Liver (tissue), 9 donors: Measurements from ENCODE around the gene SLC9A1. TPM values are rescaled to one million over a fixed set of nuclear protein-coding genes. Genes with fewer than 3 reads are reported as not detected.

Experiments
- DNase-seq: peaks from one replicate; pipeline ENCODE4 v3.0.0-alpha.2; 2017; ENCODE audit warnings: low spot score
- H3K27ac ChIP-seq, 2 donors: one replicate each; pipeline ENCODE4 v1.7.0; 2013; ENCODE audit warnings: inconsistent platforms in 2 of 2, low read length in 2 of 2, control low read depth in 1 of 2, low read depth in 1 of 2, mild to moderate bottlenecking in 1 of 2
- H3K27me3 ChIP-seq, 4 donors: one replicate each; pipeline versions ENCODE4 v1.6.1 to v1.7.0; 2013; ENCODE audit warnings: low read length in 3 of 4, inconsistent platforms in 1 of 4, mild to moderate bottlenecking in 1 of 4, moderate library complexity in 1 of 4; ENCODE audit not compliant: control insufficient read depth in 4 of 4, insufficient read depth in 4 of 4
- H3K36me3 ChIP-seq, 4 donors: one replicate each; pipeline versions ENCODE4 v1.6.1 to v1.7.0; 2013; ENCODE audit warnings: low read length in 3 of 4, mild to moderate bottlenecking in 3 of 4, low read depth in 1 of 4, moderate library complexity in 1 of 4; ENCODE audit not compliant: control insufficient read depth in 4 of 4, insufficient read depth in 3 of 4
- H3K4me1 ChIP-seq, 4 donors: one replicate each; pipeline versions ENCODE4 v1.6.1 to v1.7.0; 2013; ENCODE audit warnings: low read length in 3 of 4, mild to moderate bottlenecking in 3 of 4, moderate library complexity in 1 of 4; ENCODE audit not compliant: control insufficient read depth in 4 of 4, insufficient read depth in 4 of 4
- H3K4me3 ChIP-seq, 3 donors: one replicate each; pipeline versions ENCODE4 v1.6.1 to v1.7.0; 2013; ENCODE audit warnings: low read length in 3 of 3, control low read depth in 1 of 3, low read depth in 1 of 3, mild to moderate bottlenecking in 1 of 3
- H3K9ac ChIP-seq, 2 donors: one replicate each; pipeline ENCODE4 v1.7.0; 2013; ENCODE audit warnings: low read length in 2 of 2, mild to moderate bottlenecking in 2 of 2, moderate library complexity in 2 of 2, control low read depth in 1 of 2, low read depth in 1 of 2
- H3K9me3 ChIP-seq, 4 donors: one replicate each; pipeline versions ENCODE4 v1.6.1 to v1.7.0; 2013; ENCODE audit warnings: low read length in 3 of 4; ENCODE audit not compliant: control insufficient read depth in 4 of 4
- CTCF ChIP-seq: fragments of 150-350 bp; IDR thresholded peaks from 2 replicates; pipeline ENCODE4 v1.5.1; 2017; ENCODE audit warnings: improper control_type of control experiment, low read depth, low read length; ENCODE audit not compliant: missing input control
- EGR1 ChIP-seq, 2 donors: IDR thresholded peaks; 2 replicates each; pipeline ENCODE4 v1.6.1; 2016 to 2018; ENCODE audit warnings: antibody characterized with exemption in 2 of 2, low read depth in 2 of 2
- FOXA1 ChIP-seq: IDR thresholded peaks from 2 replicates; pipeline ENCODE4 v1.6.1; 2016; ENCODE audit warnings: antibody characterized with exemption
- GABPA ChIP-seq, 2 donors: IDR thresholded peaks in 1 of 2; conservative IDR thresholded peaks in 1 of 2; 2 replicates each; pipeline ENCODE4 v1.6.1; 2016; ENCODE audit warnings: antibody characterized with exemption in 2 of 2, mild to moderate bottlenecking in 1 of 2, moderate library complexity in 1 of 2
- HNF4A ChIP-seq, 2 donors: conservative IDR thresholded peaks; 2 replicates each; pipeline ENCODE4 v1.6.1; 2016; ENCODE audit warnings: antibody characterized with exemption in 2 of 2, mild to moderate bottlenecking in 2 of 2
- HNF4G ChIP-seq: IDR thresholded peaks from 2 replicates; pipeline ENCODE4 v1.6.1; 2016; ENCODE audit warnings: antibody characterized with exemption
- JUND ChIP-seq, 2 donors: IDR thresholded peaks; 2 replicates each; pipeline ENCODE4 v1.6.1; 2016; ENCODE audit warnings: antibody characterized with exemption in 2 of 2
- MAX ChIP-seq: IDR thresholded peaks from 2 replicates; pipeline ENCODE4 v1.6.1; 2016; ENCODE audit warnings: antibody characterized with exemption
- NR2F2 ChIP-seq: IDR thresholded peaks from 2 replicates; pipeline ENCODE4 v1.6.1; 2016; ENCODE audit warnings: antibody characterized with exemption
- RAD21 ChIP-seq, 2 donors: IDR thresholded peaks; 2 replicates each; pipeline ENCODE4 v1.6.1; 2016; ENCODE audit warnings: antibody characterized with exemption in 2 of 2, mild to moderate bottlenecking in 2 of 2
- REST ChIP-seq: IDR thresholded peaks from 2 replicates; pipeline ENCODE4 v1.6.1; 2016; ENCODE audit warnings: antibody characterized with exemption, mild to moderate bottlenecking
- RXRA ChIP-seq, 2 donors: IDR thresholded peaks; 2 replicates each; pipeline ENCODE4 v1.6.1; 2017 to 2018; ENCODE audit warnings: antibody characterized with exemption in 2 of 2, mild to moderate bottlenecking in 1 of 2
- SP1 ChIP-seq: IDR thresholded peaks from 2 replicates; pipeline ENCODE4 v1.6.1; 2018; ENCODE audit warnings: antibody characterized with exemption, mild to moderate bottlenecking
- YY1 ChIP-seq: IDR thresholded peaks from 2 replicates; pipeline ENCODE4 v1.6.1; 2016; ENCODE audit warnings: antibody characterized with exemption, mild to moderate bottlenecking
- WGBS: extraction: QIAGEN DNeasy Blood & Tissue Kit; methylation state at CpG from one replicate; pipeline ENCODE4 v1.1.7; 2013; 5-methylcytosine and 5-hydroxymethylcytosine counted together
- polyA plus RNA-seq, 2 donors: library from polyadenylated mRNA; stranded (reverse) in 1 of 2; unstranded in 1 of 2; fragments of 200-250 nt in 1 of 2; fragments of >200 nt in 1 of 2; fragmentation: Nextera tagmentation in 1 of 2; extraction: Ambion mirVana in 1 of 2; gene quantifications; one replicate each; pipeline versions ENCODE4 v1.2.1 to v1.2.3, GENCODE V29; 2013 to 2015
- total RNA-seq, 2 donors: library from RNA; depleted of rRNA; stranded (reverse); fragments of >200 nt; gene quantifications; one replicate each; pipeline ENCODE4 v1.2.3, GENCODE V29; 2014
- TF ChIP-seq, protein P1 (sequence below): IDR thresholded peaks from 2 replicates; pipeline ENCODE4 v1.6.1; 2016; ENCODE audit warnings: antibody characterized with exemption
- TF ChIP-seq, protein P2 (sequence below): IDR thresholded peaks from 2 replicates; pipeline ENCODE4 v1.6.1; 2016; ENCODE audit warnings: antibody characterized with exemption
- donor health status: healthy.
- donor health status: healthy.
- donor health status: healthy.
- donor health status: healthy.
- donor health status: healthy.

Gene SLC9A1
- total and polyA plus RNA-seq, 4 donors = 1.3 to 3.2 (median 1.5) TPM

DNA sequence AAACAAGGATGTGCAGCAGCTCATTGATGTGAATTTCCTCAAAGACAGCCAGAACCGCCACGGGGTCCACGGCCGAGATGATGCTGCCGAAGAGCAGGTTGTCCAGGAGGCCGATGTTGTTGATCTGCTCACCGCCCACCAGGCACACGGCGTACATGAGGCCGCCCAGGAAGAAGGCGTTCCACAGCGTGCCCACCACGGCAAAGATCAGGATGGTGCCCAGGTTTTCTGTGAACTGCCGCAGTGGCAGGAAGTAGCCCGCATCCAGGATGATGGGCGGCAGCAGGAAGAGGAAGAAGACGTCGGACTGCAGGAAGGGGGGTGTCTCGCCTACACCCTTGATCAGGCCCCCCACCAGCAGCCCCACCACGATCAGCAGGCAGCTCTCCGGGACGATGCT lies 41.1 kb downstream of the SLC9A1 start:
- TF ChIP-seq RXRA (IDR thresholded peaks at IDR 0.05) = no peak
- TF ChIP-seq, protein P1, sequence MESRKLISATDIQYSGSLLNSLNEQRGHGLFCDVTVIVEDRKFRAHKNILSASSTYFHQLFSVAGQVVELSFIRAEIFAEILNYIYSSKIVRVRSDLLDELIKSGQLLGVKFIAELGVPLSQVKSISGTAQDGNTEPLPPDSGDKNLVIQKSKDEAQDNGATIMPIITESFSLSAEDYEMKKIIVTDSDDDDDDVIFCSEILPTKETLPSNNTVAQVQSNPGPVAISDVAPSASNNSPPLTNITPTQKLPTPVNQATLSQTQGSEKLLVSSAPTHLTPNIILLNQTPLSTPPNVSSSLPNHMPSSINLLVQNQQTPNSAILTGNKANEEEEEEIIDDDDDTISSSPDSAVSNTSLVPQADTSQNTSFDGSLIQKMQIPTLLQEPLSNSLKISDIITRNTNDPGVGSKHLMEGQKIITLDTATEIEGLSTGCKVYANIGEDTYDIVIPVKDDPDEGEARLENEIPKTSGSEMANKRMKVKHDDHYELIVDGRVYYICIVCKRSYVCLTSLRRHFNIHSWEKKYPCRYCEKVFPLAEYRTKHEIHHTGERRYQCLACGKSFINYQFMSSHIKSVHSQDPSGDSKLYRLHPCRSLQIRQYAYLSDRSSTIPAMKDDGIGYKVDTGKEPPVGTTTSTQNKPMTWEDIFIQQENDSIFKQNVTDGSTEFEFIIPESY = no peak
- TF ChIP-seq SP1 = no peak
- no peak for TF ChIP-seq NR2F2
- no peak for TF ChIP-seq JUND (IDR thresholded peaks at IDR 0.05)
- TF ChIP-seq GABPA (IDR thresholded peaks at IDR 0.05 in 1 of 2, conservative IDR thresholded peaks at IDR 0.05 in 1 of 2) = no peak
- no peak for TF ChIP-seq MAX
- no peak for TF ChIP-seq CTCF
- no peak for TF ChIP-seq YY1
- TF ChIP-seq HNF4A (conservative IDR thresholded peaks at IDR 0.05) = no peak
- TF ChIP-seq HNF4G = no peak
- H3K9ac ChIP-seq = no peak overlapping the region
- H3K27me3 ChIP-seq = no peaks in the 10 kb centered on the region
- H3K9me3 ChIP-seq = no peaks in the 10 kb centered on the region
- no peak overlapping the region for H3K27ac ChIP-seq
- H3K4me1 ChIP-seq = peaks cover 9 to 52% (median 38%) of the 10 kb centered on the region in 4 donors
- 90% methylated on average over 22 of the region's 22 CpGs for WGBS
- DNase-seq = no peak
- no peaks in the 10 kb centered on the region for H3K36me3 ChIP-seq
- no peak overlapping the region for H3K4me3 ChIP-seq

DNA sequence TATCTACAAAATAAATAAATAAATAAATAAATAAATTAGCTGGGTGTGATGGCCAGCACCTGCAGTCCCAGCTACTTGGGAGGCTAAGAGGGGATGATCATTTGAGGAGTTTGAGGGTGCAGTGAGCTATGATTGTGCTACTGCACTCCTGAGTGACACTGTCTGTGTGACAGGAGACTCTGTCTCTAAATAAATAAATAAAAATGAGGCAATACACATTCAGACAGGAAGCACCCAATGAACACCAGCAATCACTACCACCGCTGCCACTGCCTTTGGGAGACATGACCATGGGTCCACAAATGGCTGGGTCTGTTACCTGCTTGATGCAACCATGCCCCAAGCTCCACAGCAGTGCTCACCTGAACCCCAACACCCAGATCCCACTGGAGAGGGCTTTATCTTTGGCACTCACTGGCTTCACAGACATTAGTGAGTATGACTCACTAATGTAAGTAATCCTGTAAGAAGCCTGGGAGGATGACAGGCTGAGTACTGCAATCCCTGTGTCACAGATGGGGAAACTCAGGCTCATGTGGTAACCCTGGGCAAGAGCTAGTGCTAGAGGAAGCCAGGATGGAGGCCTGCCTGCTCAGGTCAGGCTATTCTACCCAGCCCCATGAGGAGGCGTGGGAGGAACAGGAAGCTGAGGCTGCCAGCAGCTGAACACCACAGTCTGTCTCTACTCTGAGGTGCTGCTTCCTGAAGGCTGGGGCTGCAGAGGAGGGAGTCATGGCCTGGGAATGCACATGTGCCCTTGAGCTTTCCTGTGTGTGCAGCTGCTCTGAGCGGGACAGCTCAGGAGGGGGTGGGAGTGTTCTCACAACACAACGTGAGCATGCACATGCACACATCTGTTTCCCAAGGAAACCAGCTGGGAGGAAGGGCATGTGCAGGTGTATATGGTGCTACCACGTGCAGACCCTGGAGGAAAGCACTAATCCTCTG lies 43.0 kb downstream of the SLC9A1 start:
- no peaks in the 10 kb centered on the region for H3K27me3 ChIP-seq
- peak overlapping the region; percentile 5 to 43 for H3K27ac ChIP-seq
- TF ChIP-seq NR2F2 = peak; percentile 41
- TF ChIP-seq YY1 = no peak
- TF ChIP-seq, protein P2, sequence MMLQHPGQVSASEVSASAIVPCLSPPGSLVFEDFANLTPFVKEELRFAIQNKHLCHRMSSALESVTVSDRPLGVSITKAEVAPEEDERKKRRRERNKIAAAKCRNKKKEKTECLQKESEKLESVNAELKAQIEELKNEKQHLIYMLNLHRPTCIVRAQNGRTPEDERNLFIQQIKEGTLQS = no peak
- TF ChIP-seq REST = no peak
- TF ChIP-seq RAD21 (IDR thresholded peaks at IDR 0.05) = peak; percentile 62 to 68
- TF ChIP-seq SP1 = no peak
- TF ChIP-seq, protein P1 = no peak
- TF ChIP-seq FOXA1 = no peak
- TF ChIP-seq HNF4A (conservative IDR thresholded peaks at IDR 0.05) = no peak
- TF ChIP-seq EGR1 (IDR thresholded peaks at IDR 0.05; ENCODE audit: low read depth in 2 of 2) = no peak
- TF ChIP-seq RXRA (IDR thresholded peaks at IDR 0.05) = no peak
- TF ChIP-seq CTCF = peak; percentile 21
- TF ChIP-seq MAX = no peak
- TF ChIP-seq JUND (IDR thresholded peaks at IDR 0.05) = peak in 1 of 2 donors; percentile 17
- TF ChIP-seq GABPA (IDR thresholded peaks at IDR 0.05 in 1 of 2, conservative IDR thresholded peaks at IDR 0.05 in 1 of 2) = peak in 1 of 2 donors; percentile 21

More for the DNA sequence above, 43.0 kb downstream of the SLC9A1 start:
- Histone ChIP-seq H3K9me3 (no peaks in the 10 kb centered on the region), H3K4me3 (no peak overlapping the region), H3K9ac (no peak overlapping the region), H3K4me1 (peaks cover 13 to 62% (median 44%) of the 10 kb centered on the region in 4 donors), H3K36me3 (no peaks in the 10 kb centered on the region)
- no peak for DNase-seq
- 59% methylated on average over 5 of the region's 5 CpGs for WGBS
